ENCODE measurements around the gene FOSB. TPM values are rescaled to one million over a fixed set of nuclear protein-coding genes. Genes with fewer than 3 reads are reported as not detected.

Gene FOSB
- total RNA-seq, 1 donor from 2014 or later = 26.4 TPM

- DNase-seq (ENCODE audit: extremely low read depth, low read depth, low spot score) = no peak
Measured at GRCh38 chr19:45440873-45441654, 26.7 kb upstream of the FOSB start.

GRCh38 chr19:45442408-45442777 lies 25.4 kb upstream of the FOSB start:
- no peak for DNase-seq (ENCODE audit: extremely low read depth, low read depth, low spot score)

- DNase-seq (ENCODE audit: extremely low read depth, low read depth, low spot score) = no peak
Measured at GRCh38 chr19:45442778-45443461, 24.9 kb upstream of the FOSB start.

- DNase-seq (ENCODE audit: extremely low read depth, low read depth, low spot score) = peak; percentile 48
Measured at GRCh38 chr19:45443462-45444317, 24.1 kb upstream of the FOSB start.

- DNase-seq (ENCODE audit: extremely low read depth, low read depth, low spot score) = no peak
Measured at GRCh38 chr19:45444318-45445041, 23.3 kb upstream of the FOSB start.

DNA sequence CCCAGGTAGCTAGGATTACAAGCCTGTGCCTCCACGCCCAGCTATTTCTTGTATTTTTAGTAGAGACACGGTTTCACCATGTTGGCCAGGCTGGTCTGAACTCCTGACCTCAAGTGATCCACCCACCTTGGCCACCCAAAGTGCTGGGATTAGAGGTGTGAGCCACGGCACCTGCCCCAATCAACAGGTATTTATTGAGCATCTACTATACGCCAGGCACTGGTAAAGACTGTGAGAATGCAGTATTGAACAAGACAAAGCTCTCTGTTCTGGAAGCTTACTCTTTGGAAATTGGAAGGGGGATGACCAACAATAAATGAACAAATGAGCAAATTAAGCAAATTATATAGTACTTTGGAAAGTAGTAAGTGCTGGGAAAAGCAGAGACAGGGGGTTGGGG lies 22.7 kb upstream of the FOSB start:
- DNase-seq (ENCODE audit: extremely low read depth, low read depth, low spot score) = no peak

DNA sequence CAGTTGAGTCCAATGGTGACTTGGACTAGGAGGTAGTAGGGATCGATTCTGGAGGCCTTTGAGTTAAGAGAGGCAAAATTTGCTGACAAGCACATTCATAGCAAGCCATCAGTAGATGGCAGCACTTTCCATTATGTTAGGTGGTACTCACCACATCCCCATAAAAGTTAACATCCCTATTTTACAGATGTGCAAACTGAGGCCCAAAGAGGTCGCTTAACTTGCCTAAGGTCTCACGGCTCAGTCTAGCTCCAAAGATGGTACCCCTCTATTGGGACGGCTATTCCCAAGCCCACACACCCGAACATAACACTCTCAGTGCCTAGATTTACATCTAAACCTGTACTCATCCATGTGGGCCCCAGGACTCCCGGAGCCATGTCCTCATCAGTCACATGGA lies 21.5 kb upstream of the FOSB start:
- DNase-seq (ENCODE audit: extremely low read depth, low read depth, low spot score) = no peak

DNA sequence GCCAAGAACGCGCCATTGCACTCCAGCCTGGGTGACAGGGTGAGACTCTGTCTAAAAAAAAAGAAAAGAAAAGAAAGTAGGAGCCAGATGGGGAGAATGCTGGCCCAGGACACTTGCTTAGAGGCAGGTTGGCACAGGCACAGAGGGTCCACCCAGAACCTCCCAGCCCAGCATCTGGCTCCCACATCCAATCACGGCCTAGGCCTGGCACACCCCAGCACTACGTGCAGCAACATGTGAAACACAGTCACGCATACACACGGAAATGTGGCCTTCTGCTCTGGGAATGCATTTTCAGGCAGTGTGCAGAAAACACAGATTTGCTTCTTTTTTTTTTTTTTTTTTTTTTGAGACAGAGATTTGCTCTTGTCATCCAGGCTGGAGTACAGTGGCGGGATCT lies 20.9 kb upstream of the FOSB start:
- no peak for DNase-seq (ENCODE audit: extremely low read depth, low read depth, low spot score)

DNA sequence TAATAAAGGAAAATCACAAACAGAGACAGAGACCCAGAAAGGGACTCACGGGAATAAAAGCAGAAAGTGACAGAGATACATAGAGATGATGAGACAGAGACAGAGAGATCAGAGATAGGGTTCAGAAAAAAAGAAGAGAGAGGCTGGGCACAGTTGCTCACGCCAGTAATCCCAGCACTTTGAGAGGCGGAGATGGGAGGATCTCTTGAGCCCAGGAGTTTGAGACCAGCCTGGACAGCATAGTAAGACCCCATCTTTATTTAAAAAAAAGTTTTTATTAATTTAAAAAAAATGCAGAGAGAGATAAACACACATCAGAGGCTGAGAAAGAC lies 19.4 kb upstream of the FOSB start:
- no peak for DNase-seq (ENCODE audit: extremely low read depth, low read depth, low spot score)

DNA sequence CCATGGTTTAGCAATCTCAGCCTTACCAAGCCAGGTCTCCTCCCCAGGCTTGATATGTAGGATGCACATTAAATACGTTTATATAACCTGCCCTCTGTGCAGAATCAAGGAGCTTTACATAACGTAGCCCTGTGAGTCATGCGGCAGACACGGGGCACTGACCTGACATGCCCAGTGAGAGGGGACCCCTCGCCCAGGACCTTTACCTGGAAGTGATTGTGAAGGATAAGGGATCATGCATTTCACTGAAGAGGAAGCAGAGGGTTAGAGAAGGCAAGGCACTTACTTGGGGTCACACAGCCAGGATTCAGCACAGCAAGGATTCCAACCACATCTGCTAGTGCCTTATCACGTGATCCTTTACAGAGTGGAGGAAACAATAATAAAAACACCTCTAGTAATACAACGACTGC lies 18.9 kb upstream of the FOSB start:
- no peak for DNase-seq (ENCODE audit: extremely low read depth, low read depth, low spot score)

DNA sequence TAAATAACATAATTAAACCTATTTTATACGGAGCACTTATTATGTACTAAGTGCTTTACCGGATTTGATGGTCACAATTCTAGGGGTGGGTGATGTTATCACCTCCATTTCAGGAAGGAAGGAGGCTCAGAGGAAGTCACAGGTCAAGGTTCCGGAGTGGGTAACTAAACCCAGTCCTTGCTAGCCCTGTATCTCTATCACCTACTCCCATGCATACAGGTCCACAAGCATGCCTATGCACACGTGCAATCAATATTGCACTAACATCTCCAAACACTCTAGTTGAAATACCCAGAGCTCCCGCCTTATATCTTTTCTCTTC lies 17.8 kb upstream of the FOSB start:
- no peak for DNase-seq (ENCODE audit: extremely low read depth, low read depth, low spot score)

DNA sequence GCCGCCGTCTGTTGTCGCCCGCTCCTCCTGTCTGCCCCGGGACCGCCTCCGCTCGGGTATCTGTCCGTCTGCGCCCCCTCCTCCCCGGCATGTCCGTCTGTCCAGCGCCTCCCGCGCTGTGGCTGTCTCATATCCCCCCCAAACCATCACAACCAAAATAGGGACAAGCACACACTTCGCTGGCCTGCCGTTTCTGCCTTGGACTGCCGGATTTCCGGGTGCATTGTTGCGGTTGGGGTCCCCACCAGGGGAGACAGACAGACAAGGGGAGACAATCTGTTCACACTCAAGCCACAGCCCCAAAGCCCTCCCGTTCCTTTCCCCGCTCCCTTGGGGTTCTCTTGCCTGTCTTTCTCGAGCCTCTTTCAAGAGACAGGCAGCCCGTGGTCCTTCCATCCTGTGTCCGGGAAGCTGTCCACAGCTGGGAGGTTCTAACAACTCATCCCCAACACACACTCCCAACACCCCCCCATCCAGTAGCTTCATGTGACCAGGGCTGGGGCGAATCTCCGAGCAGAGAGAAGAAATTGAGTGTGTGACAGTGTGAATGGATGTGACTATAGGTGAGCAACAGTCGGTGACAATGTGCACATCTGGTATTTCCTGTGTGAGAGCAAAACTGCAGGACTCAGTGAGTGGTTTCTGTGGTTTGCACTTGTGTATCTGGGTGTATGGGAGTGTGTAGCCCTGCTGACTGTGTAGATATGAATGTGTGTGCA lies 16.5 kb upstream of the FOSB start:
- no peak for DNase-seq (ENCODE audit: extremely low read depth, low read depth, low spot score)

DNA sequence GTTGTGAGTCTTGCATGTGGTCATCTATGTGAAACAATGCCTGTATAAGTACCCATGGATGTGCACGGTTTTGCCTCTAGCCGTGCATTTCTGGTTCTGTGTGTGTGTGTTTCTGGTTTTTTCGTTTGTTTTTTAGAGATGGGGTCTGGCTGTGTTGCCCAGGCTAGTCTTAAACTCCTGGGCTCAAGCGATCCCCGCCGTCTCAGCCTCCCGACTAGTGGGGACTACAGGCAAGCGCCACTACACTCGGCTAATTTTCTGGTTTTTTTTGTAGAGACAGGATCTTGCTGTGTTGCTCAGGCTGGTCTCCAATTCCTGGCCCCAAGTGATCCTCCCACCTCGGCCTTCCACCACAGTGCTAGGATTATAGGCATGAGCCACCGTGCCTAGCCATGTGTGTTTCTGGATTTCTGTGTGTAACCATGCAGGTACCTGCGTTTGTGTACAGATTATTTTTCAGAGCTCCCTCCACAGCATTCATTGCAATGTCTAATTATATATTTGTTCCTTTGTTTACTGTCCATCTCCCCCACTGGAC lies 15.9 kb upstream of the FOSB start:
- DNase-seq (ENCODE audit: extremely low read depth, low read depth, low spot score) = no peak

DNA sequence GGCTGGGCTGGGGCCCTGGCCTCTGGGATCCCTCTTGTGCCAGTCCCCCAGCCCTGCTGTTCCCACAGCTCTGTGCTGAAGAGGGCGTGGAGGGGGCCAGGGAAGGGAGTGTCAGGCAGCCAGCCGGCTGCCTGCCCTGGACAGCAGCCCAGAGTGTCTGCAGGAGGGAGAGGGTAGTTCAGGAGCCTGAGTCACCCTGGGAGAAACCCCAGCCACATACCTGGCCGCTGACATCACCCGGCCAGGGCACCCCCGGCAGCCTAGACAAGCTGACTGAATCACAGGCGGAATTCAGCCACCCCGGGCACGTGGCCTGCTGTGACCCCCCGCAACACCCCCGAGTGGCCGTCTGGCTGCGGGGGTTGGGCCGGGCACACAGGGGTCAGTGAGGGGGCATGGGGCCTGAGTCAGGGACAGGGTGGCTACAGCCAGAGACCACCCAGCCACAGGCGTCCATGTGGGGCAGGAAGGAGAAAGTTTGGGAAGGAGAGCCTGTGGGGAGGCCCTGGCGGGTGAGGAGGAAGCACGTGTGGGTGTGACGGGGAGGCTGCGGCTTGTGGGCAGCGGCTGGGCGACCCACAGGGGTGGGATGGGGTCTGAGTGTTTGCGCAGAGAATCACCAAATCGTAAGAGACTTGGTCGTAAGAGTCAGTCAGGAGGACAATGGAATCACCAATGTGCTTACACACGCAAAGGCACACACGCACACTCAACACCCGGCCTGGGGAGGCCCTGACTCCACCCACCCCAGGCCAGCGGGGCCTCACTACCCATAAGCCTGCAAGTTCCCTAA lies 11.9 kb upstream of the FOSB start:
- no peak for DNase-seq (ENCODE audit: extremely low read depth, low read depth, low spot score)

- DNase-seq (ENCODE audit: extremely low read depth, low read depth, low spot score) = no peak
Measured at GRCh38 chr19:45456500-45456815, 11.3 kb upstream of the FOSB start.

DNA sequence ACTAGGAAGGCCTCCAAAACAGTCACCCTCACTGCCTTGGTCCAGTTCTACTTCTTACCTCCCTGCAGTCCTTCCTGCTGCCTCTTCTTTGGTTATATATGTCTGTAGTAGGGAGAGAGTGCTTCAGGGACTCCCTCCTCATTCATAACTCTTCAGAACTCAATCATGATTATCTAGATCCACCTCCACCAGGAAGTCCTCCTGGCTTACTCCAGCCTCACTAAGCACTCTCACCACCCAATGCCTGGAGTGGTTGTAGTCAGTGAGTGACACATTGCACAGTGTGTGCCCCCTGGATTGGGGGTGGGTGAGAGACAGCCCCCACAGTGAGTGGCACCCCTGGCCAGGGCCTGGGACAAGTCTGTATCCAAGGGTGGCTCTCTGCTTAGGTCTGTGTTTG lies 10.0 kb upstream of the FOSB start:
- no peak for DNase-seq (ENCODE audit: extremely low read depth, low read depth, low spot score)

DNA sequence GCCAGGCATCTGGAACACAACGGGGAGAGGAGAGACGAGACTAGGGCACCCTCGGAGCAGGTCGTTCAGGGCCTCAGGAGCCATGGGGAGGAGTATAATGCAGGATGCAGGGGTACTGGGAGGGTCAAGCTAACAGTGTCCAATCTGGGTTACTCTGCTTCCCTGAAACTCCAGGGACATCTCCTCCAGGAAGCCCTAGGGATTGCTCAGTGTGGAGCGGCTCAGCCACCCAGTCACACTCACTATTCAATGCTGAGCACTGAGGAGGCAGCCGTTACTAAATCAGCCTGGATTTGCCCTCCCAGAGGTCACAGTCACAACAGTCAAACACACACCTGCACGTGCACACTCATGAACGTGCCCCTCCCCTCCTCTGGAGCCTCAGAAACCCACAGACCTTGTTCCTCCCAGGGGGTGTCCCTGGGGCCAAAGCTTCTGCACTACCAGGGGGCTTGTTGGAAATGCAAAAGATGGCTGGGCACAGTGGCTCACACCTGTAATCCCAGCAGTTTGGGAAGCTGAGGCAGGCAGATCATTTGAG lies 6.9 kb upstream of the FOSB start:
- no peak for DNase-seq (ENCODE audit: extremely low read depth, low read depth, low spot score)

DNA sequence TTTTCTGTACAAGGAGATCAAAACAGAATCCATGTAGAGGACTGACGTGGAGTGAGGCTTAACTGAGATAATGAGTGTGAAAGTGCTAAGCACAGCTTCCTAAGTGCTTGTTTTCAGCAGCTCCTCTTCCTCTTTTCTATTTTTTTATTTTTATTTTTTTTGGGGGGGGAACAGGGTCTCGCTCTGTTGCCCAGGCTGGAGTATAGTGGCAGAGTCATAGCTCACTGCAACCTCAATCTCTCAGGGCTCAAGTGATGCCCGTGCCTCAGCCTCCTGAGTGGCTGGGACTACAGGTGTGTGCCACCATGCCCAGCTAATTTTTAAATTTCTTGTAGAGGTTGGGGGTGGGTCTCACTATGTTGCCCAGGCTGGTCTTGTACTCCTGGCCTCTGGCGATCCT lies 5.6 kb upstream of the FOSB start:
- no peak for DNase-seq (ENCODE audit: extremely low read depth, low read depth, low spot score)

DNA sequence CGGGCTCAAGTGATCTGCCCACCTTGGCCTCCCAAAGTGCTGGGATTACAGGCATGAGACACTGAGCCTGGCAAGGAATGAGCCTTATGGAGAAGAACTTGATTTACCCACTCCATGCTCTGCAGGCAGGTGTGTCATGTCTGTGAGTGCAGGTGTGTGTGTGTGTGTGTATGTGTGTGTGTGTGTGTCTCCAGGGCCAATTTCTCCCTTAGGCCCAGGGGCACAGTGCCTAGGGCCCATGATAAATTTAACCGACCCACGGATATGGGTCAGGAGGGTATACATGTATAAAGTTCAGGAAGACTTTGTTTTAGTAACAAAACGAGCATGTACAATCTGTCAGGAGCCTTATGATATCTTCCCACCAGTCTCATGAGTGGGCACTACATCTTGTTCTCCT lies 4.6 kb upstream of the FOSB start:
- DNase-seq (ENCODE audit: extremely low read depth, low read depth, low spot score) = no peak

Measured in glomerular endothelial cell (primary cell).